SK-N-SH (cell line): ENCODE results near the gene FOXF1. TPM values are rescaled to one million over a fixed set of nuclear protein-coding genes. Genes with fewer than 3 reads are reported as not detected.

Experiments used
- CTCF ChIA-PET: fragments of 300-600, 350-600 bp; formaldehyde crosslinking; extraction: SDS; loops from one replicate; lab custom pipeline; 2021; lab: Yijun Ruan, JAX
- POLR2A ChIA-PET: fragments of 350-600 bp; sonication (Branson Sonifier 250); formaldehyde crosslinking; extraction: SDS; loops from one replicate; lab custom pipeline; 2020; ENCODE audit warnings: antibody characterized with exemption, inconsistent platforms; lab: Yijun Ruan, JAX
- DNase-seq: peaks from one replicate; pipeline ENCODE4 v3.0.0; 2012
- H2AFZ ChIP-seq: fragments of 200-600 bp; sonication (generic); 2 replicates; pipeline ENCODE4 v1.8.1; 2016; ENCODE audit warnings: antibody characterized with exemption, mild to moderate bottlenecking, low read depth
- H3F3A ChIP-seq: fragments of 200-600 bp; sonication (generic); replicated peaks from 2 replicates; pipeline ENCODE3; 2016; ENCODE audit warnings: antibody characterized with exemption, mild to moderate bottlenecking; ENCODE audit not compliant: insufficient read depth
- H3K27ac ChIP-seq, 2 experiments: fragments of 200-500 bp in 1 of 2; fragments of 200-600 bp in 1 of 2; sonication (Bioruptor generic) in 1 of 2; sonication (generic), shearing (Covaris generic) in 1 of 2; 2 replicates each; pipeline versions ENCODE4 v1.5.1 to v1.6.1; 2014 to 2016; ENCODE audit warnings: low read depth in 2 of 2, inconsistent platforms in 1 of 2, low read length in 1 of 2, mild to moderate bottlenecking in 1 of 2, mixed read lengths in 1 of 2
- H3K27me3 ChIP-seq: fragments of 200-600 bp; sonication (generic), shearing (Covaris generic); 2 replicates; pipeline ENCODE4 v1.6.1; 2016; ENCODE audit warnings: mixed run types; ENCODE audit not compliant: insufficient read depth
- H3K36me3 ChIP-seq, 2 experiments: fragments of 200-500 bp in 1 of 2; fragments of 200-600 bp in 1 of 2; sonication (Bioruptor generic) in 1 of 2; sonication (generic) in 1 of 2; replicated peaks in 1 of 2; 2 replicates each; pipeline versions ENCODE3 to v1.5.1; 2014 to 2016; ENCODE audit warnings: low read length in 1 of 2, mild to moderate bottlenecking in 1 of 2; ENCODE audit not compliant: insufficient read depth in 2 of 2, control insufficient read depth in 1 of 2
- H3K4me1 ChIP-seq, 2 experiments: fragments of 200-500 bp in 1 of 2; fragments of 200-600 bp in 1 of 2; sonication (Bioruptor generic) in 1 of 2; sonication (generic), shearing (Covaris generic) in 1 of 2; 2 replicates each; pipeline versions ENCODE4 v1.5.1 to v1.6.1; 2014 to 2016; ENCODE audit warnings: low read depth in 1 of 2, low read length in 1 of 2, mixed run types in 1 of 2; ENCODE audit not compliant: insufficient read depth in 2 of 2, control insufficient read depth in 1 of 2
- H3K4me2 ChIP-seq: fragments of 200-600 bp; sonication (generic), shearing (Covaris generic); 2 replicates; pipeline ENCODE4 v1.6.1; 2017; ENCODE audit warnings: mixed run types
- H3K4me3 ChIP-seq, 2 experiments: fragments of 200-500 bp in 1 of 2; fragments of 200-600 bp in 1 of 2; sonication (Bioruptor generic) in 1 of 2; sonication (generic), shearing (Covaris generic) in 1 of 2; 2 replicates each; pipeline versions ENCODE4 v1.5.1 to v1.8.1; 2014 to 2016; ENCODE audit warnings: low read depth in 2 of 2, inconsistent platforms in 1 of 2, low read length in 1 of 2, mild to moderate bottlenecking in 1 of 2, mixed read lengths in 1 of 2, moderate library complexity in 1 of 2
- H3K79me2 ChIP-seq: fragments of 200-600 bp; sonication (generic); 2 replicates; pipeline ENCODE4 v1.8.1; 2017; ENCODE audit warnings: mild to moderate bottlenecking; ENCODE audit not compliant: insufficient read depth
- H3K9ac ChIP-seq: fragments of 200-600 bp; sonication (generic); 2 replicates; pipeline ENCODE4 v1.6.1; 2017; ENCODE audit warnings: mixed run types
- H3K9me2 ChIP-seq: fragments of 200-600 bp; sonication (generic); 2 replicates; pipeline ENCODE4 v1.6.1; 2017; ENCODE audit warnings: mixed run types
- H3K9me3 ChIP-seq: fragments of 200-600 bp; sonication (generic); 2 replicates; pipeline ENCODE4 v1.6.1; 2017; ENCODE audit warnings: mixed run types, mild to moderate bottlenecking, moderate library complexity
- H4K20me1 ChIP-seq: fragments of 200-600 bp; sonication (generic); 2 replicates; pipeline ENCODE4 v1.6.1; 2017; ENCODE audit warnings: mild to moderate bottlenecking, mixed run types; ENCODE audit not compliant: insufficient read depth
- EP300 ChIP-seq, 2 experiments: IDR thresholded peaks; 2 replicates each; pipeline versions ENCODE4 v1.4.0 to v1.6.1; 2012; ENCODE audit warnings: borderline replicate concordance in 1 of 2, low read depth in 1 of 2, low read length in 1 of 2
- FOSL2 ChIP-seq: IDR thresholded peaks from 2 replicates; pipeline ENCODE4 v1.4.0; 2012; ENCODE audit warnings: low read depth, mild to moderate bottlenecking, moderate library complexity, borderline replicate concordance
- FOXJ3 ChIP-seq: sonication (generic); formaldehyde crosslinking; IDR thresholded peaks from 2 replicates; pipeline ENCODE4 v1.5.1; 2020; ENCODE audit warnings: mild to moderate bottlenecking, missing genetic modification reagents
- FOXM1 ChIP-seq: IDR thresholded peaks from 2 replicates; pipeline ENCODE4 v1.4.0; 2012; ENCODE audit warnings: low read depth, mild to moderate bottlenecking
- GABPA ChIP-seq: IDR thresholded peaks from 2 replicates; pipeline ENCODE4 v1.4.0; 2012; ENCODE audit warnings: low read depth, mild to moderate bottlenecking
- JUND ChIP-seq: IDR thresholded peaks from 2 replicates; pipeline ENCODE4 v1.4.0; 2012
- MEF2A ChIP-seq: IDR thresholded peaks from 2 replicates; pipeline ENCODE4 v1.4.0; 2012; ENCODE audit warnings: low read depth, borderline replicate concordance
- NFIC ChIP-seq: IDR thresholded peaks from 2 replicates; pipeline ENCODE4 v1.4.0; 2012; ENCODE audit warnings: borderline replicate concordance
- NRF1 ChIP-seq: IDR thresholded peaks from 2 replicates; pipeline ENCODE4 v1.6.1; 2012; ENCODE audit warnings: low read depth, mild to moderate bottlenecking, low read length
- POLR2AphosphoS5 ChIP-seq: IDR thresholded peaks from 2 replicates; pipeline ENCODE4 v1.6.1; 2012; ENCODE audit warnings: low read depth, low read length
- RAD21 ChIP-seq: IDR thresholded peaks from 2 replicates; pipeline ENCODE4 v1.6.1; 2012; ENCODE audit warnings: mild to moderate bottlenecking, low read length
- RXRA ChIP-seq: IDR thresholded peaks from 2 replicates; pipeline ENCODE4 v1.4.0; 2012; ENCODE audit warnings: low read depth, mild to moderate bottlenecking, borderline replicate concordance
- SMC3 ChIP-seq: IDR thresholded peaks from 2 replicates; pipeline ENCODE4 v1.6.1; 2012; ENCODE audit warnings: low read depth, low read length, improper control_type of control experiment
- TAF1 ChIP-seq: IDR thresholded peaks from 2 replicates; pipeline ENCODE4 v1.6.1; 2012; ENCODE audit warnings: low read depth, mild to moderate bottlenecking, low read length, moderate library complexity, borderline replicate concordance
- TCF12 ChIP-seq: IDR thresholded peaks from 2 replicates; pipeline ENCODE4 v1.4.0; 2012
- TEAD4 ChIP-seq: IDR thresholded peaks from 2 replicates; pipeline ENCODE4 v1.4.0; 2012; ENCODE audit warnings: mild to moderate bottlenecking, borderline replicate concordance; ENCODE audit not compliant: insufficient read depth
- WGBS: methylation state at CpG from one replicate; pipeline ENCODE4 v1.1.6; 2017; ENCODE audit warnings: low lambda C conversion rate; 5-methylcytosine and 5-hydroxymethylcytosine counted together
- polyA plus RNA-seq, 3 experiments: library from polyadenylated mRNA; depleted of rRNA; stranded (reverse); fragments of >200 nt; gene quantifications; 2 replicates each; pipeline ENCODE4 v1.2.3, GENCODE V29; 2012
- TF ChIP-seq, protein P1 (sequence below): fragments of 200-600 bp; sonication (generic); IDR thresholded peaks from 2 replicates; pipeline ENCODE4 v1.6.1; 2017; ENCODE audit warnings: antibody characterized with exemption, mild to moderate bottlenecking, moderate library complexity
- TF ChIP-seq, protein P2 (sequence below): IDR thresholded peaks from 2 replicates; pipeline ENCODE4 v1.4.0; 2012; ENCODE audit warnings: low read depth, borderline replicate concordance
- TF ChIP-seq, protein P3 (sequence below): fragments of 150-350 bp; IDR thresholded peaks from 2 replicates; pipeline ENCODE4 v1.6.1; 2017; ENCODE audit warnings: antibody characterized with exemption, low read length, low read depth, borderline replicate concordance
- TF ChIP-seq, protein P4 (sequence below): fragments of 150-350 bp; IDR thresholded peaks from 2 replicates; pipeline ENCODE4 v1.6.1; 2016; ENCODE audit warnings: mild to moderate bottlenecking, low read depth, low read length

Gene FOXF1
- polyA plus RNA-seq, 1 of the 3 experiments (the other 2 are of a cell fraction), result 0.02 TPM

DNA sequence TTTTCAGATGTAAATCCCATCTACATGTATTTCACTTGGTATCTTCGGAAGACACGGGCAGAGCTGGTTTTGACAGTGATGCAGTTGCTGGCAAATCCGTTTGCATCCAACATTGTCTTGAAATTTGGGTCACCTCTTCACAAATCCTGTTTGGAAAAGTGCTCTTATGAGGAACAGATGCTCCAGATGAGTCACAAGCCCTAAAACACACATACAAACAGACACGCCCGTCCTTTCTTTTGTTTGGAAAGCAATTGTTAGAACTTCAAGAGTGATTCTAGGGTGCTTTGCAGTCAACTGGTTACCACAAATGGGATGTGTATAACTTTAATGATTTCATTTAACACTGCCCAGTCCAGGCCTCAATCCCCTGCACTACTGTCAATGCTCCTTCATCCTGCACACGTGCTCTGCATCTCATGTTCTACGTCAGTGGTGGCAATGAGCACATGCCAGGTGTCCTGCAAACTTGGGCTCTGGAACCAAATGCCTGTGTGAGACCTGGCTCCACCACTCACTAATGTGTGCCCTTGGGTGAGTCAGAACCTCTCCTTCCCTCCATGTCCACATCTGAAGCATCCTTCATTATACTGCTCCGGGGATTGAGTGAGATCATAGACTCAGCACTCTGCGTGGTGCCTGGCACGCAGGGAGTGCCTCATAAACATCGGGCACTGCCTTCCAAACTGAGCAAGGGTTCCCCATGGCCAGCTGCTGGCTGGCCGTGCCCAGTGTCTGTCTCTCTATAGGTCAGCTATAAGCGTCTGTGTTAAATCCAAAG is 19.3 kb upstream of the FOXF1 start:
- DNase-seq, result no peak
- Histone ChIP-seq H3K4me1 (no peaks in the 10 kb centered on the region), H3K9ac (no peak overlapping the region), H3K79me2 (no peaks in the 10 kb centered on the region), H3K36me3 (no peaks in the 10 kb centered on the region), H3K9me2 (no peaks in the 10 kb centered on the region), H3K4me3 (no peak overlapping the region), H3F3A (no peaks in the 10 kb centered on the region), H4K20me1 (no peaks in the 10 kb centered on the region), H2AFZ (no peak overlapping the region), H3K27me3 (peaks cover 100% of the 10 kb centered on the region), H3K9me3 (no peaks in the 10 kb centered on the region), H3K4me2 (no peak overlapping the region), H3K27ac (no peak overlapping the region)
- ChIA-PET CTCF (interaction anchor here (1.3 kb wide), 1 partner anchor 27 kb away, joined by 4 read pairs; no protein-coding TSS in a partner anchor), POLR2A (no interaction called here)
- 2% methylated on average over 13 of the region's 13 CpGs for WGBS
- no peak for TF ChIP-seq NRF1
- no peak for TF ChIP-seq RAD21
- TF ChIP-seq MEF2A, result no peak
- TF ChIP-seq POLR2AphosphoS5, result no peak
- no peak for TF ChIP-seq FOXM1
- TF ChIP-seq JUND, result no peak
- no peak for TF ChIP-seq TEAD4
- TF ChIP-seq, protein P1, sequence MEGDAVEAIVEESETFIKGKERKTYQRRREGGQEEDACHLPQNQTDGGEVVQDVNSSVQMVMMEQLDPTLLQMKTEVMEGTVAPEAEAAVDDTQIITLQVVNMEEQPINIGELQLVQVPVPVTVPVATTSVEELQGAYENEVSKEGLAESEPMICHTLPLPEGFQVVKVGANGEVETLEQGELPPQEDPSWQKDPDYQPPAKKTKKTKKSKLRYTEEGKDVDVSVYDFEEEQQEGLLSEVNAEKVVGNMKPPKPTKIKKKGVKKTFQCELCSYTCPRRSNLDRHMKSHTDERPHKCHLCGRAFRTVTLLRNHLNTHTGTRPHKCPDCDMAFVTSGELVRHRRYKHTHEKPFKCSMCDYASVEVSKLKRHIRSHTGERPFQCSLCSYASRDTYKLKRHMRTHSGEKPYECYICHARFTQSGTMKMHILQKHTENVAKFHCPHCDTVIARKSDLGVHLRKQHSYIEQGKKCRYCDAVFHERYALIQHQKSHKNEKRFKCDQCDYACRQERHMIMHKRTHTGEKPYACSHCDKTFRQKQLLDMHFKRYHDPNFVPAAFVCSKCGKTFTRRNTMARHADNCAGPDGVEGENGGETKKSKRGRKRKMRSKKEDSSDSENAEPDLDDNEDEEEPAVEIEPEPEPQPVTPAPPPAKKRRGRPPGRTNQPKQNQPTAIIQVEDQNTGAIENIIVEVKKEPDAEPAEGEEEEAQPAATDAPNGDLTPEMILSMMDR, result no peak
- TF ChIP-seq EP300 (IDR thresholded peaks at IDR 0.05; ENCODE audit: borderline replicate concordance in 1 of 2, low read depth in 1 of 2, low read length in 1 of 2), result no peak
- TF ChIP-seq, protein P2, sequence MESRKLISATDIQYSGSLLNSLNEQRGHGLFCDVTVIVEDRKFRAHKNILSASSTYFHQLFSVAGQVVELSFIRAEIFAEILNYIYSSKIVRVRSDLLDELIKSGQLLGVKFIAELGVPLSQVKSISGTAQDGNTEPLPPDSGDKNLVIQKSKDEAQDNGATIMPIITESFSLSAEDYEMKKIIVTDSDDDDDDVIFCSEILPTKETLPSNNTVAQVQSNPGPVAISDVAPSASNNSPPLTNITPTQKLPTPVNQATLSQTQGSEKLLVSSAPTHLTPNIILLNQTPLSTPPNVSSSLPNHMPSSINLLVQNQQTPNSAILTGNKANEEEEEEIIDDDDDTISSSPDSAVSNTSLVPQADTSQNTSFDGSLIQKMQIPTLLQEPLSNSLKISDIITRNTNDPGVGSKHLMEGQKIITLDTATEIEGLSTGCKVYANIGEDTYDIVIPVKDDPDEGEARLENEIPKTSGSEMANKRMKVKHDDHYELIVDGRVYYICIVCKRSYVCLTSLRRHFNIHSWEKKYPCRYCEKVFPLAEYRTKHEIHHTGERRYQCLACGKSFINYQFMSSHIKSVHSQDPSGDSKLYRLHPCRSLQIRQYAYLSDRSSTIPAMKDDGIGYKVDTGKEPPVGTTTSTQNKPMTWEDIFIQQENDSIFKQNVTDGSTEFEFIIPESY, result no peak
- TF ChIP-seq GABPA, result no peak
- TF ChIP-seq, protein P3, sequence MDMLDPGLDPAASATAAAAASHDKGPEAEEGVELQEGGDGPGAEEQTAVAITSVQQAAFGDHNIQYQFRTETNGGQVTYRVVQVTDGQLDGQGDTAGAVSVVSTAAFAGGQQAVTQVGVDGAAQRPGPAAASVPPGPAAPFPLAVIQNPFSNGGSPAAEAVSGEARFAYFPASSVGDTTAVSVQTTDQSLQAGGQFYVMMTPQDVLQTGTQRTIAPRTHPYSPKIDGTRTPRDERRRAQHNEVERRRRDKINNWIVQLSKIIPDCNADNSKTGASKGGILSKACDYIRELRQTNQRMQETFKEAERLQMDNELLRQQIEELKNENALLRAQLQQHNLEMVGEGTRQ, result no peak
- no peak for TF ChIP-seq NFIC
- no peak for TF ChIP-seq FOSL2
- TF ChIP-seq, protein P4, sequence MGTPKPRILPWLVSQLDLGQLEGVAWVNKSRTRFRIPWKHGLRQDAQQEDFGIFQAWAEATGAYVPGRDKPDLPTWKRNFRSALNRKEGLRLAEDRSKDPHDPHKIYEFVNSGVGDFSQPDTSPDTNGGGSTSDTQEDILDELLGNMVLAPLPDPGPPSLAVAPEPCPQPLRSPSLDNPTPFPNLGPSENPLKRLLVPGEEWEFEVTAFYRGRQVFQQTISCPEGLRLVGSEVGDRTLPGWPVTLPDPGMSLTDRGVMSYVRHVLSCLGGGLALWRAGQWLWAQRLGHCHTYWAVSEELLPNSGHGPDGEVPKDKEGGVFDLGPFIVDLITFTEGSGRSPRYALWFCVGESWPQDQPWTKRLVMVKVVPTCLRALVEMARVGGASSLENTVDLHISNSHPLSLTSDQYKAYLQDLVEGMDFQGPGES, result no peak
- no peak for TF ChIP-seq RXRA
- TF ChIP-seq SMC3, result no peak
- TF ChIP-seq FOXJ3 (CRISPR knock-in tag), result no peak
- no peak for TF ChIP-seq TAF1
- TF ChIP-seq TCF12, result no peak
